Inflammatory macrophage treated with lipopolysaccharide for 4 hours (primary cell): ENCODE results near the gene SBNO2.
"Not testable (repeated sequence)": the region's sequence is repeated elsewhere in the genome, so short reads cannot be mapped to it uniquely, and the experiment has no call there.

Source experiments
- DNase-seq: peaks from one replicate; pipeline ENCODE4 v3.0.0-alpha.2; 2020

The SBNO2 gene

DNA sequence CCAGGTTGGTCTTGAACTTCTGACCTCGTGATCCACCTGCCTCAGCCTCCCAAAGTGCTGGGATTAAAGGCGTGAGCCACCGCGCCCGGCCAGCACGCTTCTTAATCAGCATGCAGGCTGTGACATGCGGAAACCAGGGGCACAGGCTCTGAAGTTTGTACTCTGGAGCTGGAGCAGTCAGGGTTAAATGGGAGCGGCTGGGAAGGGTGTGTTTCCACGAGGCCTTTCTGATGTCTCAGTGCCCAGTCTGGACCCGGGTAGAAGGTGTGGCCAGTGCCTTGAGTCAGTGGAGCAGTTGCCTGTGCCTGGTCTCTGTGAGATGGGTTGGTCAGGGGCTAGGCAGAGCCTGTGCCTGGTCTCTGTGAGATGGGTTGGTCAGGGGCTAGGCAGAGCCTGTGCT, 34.8 kb upstream of the SBNO2 start:
- DNase-seq, result not testable (repeated sequence)

DNA sequence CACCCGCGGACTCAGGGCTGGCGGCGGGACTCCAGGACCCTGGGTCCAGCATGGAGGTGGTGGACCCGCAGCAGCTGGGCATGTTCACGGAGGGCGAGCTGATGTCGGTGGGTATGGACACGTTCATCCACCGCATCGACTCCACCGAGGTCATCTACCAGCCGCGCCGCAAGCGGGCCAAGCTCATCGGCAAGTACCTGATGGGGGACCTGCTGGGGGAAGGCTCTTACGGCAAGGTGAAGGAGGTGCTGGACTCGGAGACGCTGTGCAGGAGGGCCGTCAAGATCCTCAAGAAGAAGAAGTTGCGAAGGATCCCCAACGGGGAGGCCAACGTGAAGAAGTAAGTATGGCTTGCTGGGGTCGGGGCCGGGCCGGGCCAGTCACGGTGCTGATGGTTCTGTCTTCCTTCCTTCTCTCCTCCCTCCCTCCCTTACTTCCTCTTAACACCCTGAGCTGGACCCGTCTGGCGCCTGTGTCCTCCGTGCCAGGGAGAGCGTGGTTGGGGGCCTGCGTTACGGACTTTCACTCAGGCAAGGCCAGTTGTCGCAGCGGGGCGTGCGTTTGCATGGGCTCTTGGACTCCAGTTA, 32.9 kb upstream of the SBNO2 start:
- peak; percentile 31 for DNase-seq

DNA sequence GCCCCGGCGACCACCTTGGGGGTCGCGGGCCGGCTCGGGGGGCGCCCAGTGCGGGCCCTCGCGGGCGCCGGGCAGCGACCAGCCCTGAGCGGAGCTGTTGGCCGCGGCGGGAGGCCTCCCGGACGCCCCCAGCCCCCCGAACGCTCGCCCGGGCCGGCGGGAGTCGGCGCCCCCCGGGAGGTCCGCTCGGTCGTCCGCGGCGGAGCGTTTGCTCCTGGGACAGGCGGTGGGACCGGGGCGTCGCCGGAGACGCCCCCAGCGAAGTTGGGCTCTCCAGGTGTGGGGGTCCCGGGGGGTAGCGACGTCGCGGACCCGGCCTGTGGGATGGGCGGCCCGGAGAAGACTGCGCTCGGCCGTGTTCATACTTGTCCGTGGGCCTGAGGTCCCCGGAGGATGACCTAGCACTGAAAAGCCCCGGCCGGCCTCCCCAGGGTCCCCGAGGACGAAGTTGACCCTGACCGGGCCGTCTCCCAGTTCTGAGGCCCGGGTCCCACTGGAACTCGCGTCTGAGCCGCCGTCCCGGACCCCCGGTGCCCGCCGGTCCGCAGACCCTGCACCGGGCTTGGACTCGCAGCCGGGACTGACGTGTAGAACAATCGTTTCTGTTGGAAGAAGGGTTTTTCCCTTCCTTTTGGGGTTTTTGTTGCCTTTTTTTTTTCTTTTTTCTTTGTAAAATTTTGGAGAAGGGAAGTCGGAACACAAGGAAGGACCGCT, 32.2 kb upstream of the SBNO2 start:
- peak; percentile 37 for DNase-seq

DNA sequence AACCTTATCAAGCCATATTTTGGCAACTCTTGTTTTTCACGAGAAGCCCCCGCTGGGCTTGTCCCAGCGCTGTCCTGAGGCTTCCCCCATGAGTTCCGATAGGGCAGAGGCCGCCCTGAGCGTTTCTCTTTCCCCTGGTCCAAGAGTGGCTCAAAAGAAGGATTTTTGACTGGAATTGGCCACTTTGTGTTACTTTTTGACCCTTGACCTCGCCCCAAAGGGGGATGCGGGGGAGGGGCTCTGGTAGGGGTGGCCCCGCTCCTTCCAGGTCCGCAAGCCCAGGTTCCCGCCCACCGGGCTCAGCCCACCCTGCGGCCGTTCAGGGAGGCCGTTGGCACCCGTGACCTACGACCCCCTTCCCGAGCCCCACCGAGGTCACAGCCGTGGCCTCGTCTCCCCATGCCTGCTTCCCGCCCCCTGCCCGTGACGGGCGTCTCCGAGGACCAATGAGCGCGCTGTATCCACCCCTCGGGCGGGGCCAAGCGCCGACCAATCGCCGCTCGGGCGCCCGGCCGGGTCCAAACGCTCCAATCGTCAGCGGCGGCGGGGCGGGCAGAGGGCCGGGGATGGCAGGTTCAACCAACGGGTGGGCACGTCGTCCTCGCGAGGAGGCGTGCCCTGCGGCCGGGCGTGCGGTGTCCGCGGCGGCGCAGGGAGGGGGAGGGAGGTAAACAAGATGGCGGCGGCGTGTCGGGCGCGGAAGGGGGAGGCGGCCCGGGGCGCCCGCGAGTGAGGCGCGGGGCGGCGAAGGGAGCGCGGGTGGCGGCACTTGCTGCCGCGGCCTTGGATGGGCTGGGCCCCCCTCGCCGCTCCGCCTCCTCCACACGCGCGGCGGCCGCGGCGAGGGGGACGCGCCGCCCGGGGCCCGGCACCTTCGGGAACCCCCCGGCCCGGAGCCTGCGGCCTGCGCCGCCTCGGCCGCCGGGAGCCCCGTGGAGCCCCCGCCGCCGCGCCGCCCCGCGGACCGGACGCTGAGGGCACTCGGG, 31.3 kb upstream of the SBNO2 start, which contains the start of gene STK11:
Gene STK11, plus strand, starts transcription at position 665 of the 986 bp plus-strand sequence. CDS start 1,136 bp downstream, outside the sequence.
- peak; percentile 99 for DNase-seq

DNA sequence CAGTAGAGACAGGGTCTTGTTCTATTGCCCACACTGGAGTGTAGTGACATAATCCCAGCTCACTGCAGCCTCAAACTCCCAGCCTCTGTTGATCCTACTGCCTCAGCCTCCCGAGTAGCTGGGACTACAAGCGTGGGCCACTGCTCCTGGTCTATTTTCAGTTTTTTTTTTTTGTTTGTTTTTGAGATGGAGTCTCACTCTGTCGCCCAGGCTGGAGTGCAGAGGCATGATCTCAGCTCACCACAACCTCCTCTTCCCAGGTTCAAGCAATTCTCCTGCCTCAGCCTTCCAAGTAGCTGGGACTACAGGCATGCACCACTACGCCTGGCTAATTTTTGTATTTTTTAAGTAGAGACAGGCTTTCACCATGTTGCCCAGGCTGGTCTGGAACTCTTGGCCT, 26.5 kb upstream of the SBNO2 start:
- not testable (repeated sequence) for DNase-seq

DNA sequence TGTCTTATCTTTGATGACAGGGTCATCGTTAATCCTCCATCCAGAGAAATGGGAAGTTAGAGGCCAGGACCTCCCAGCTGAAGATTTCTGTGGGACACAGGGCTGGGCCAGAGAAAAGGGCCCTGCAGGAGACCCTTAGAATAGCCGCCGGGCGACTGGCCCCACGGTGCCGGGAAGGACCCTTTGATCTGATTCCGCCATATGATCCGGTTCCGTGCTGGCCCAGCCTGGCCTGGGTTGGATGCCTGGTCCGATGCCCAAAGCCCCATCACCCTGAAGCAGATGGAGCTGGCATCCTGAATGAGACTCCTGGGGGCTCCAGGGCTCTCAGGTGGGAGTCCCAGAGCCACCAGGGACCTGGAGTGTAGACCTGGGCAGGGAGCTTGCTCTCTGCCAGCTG, 25.5 kb upstream of the SBNO2 start:
- no peak for DNase-seq

DNA sequence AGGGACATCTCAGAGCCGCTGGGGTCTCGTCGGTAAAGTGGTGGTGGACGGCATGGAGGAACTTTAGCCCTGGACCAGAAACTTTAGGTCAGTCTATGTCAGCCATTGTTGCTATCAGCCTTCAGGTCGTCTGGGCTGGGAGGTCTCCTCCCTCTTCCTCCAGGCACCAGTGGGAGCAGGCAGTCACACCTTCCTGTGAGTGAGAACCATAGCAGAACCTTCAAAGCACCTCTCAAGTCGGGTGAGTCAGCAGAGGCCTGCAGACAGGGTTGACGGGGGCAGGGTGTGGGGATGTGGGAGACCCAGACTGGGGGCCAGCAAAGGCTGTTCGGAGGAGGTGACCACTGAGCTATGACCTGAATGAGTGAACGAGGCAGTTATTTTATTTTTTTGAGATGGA, 15.4 kb upstream of the SBNO2 start:
- no peak for DNase-seq

DNA sequence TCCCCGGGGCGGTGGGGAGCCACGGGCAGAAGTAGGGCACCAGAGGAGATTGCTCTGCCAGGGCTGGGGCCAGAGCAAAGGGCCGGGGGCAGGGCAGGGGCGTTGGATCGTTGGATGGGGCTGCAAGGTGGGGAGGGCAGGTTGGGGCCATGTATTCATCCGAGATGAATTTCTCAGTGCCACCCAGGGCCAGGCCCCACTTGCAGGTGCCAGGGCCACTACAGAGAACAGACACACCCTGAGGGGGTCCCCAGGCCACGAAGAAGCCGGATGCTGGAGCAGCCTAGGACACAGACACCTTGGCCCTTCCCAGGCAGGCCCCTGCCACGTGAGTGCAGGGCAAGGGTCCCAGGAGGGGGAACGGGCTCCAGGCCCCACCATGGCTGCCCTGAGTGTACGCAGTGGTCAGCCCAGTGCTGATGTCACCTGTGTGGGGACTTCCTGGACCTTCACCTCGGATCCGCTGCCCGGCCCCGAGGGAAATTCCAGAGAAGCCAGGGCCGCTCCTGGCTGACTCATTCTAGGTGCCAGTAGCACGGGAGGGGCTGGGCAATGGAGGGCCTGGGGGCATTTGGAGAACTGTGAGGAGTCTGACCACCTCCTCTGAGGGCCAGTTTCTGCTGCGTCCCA, 9.6 kb upstream of the SBNO2 start:
- no peak for DNase-seq

DNA sequence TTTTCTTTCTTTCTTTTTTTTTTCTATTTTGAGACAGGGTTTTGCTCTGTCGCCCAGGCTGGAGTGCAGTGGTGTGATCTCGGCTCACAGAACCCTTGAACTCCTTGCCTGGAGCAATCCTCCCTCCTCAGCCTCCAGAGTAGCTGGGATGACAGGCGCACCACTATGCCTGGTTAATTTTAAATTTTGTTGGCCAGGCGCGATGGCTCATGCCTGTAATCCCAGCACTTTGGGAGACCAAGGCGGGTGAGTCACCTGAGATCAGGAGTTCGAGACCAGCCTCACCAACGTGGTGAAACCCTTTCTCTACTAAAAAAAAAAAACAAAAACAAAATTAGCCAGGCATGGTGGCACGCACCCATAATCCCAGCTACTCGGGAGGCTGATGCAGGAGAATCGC, 8.7 kb upstream of the SBNO2 start:
- DNase-seq, result no peak

DNA sequence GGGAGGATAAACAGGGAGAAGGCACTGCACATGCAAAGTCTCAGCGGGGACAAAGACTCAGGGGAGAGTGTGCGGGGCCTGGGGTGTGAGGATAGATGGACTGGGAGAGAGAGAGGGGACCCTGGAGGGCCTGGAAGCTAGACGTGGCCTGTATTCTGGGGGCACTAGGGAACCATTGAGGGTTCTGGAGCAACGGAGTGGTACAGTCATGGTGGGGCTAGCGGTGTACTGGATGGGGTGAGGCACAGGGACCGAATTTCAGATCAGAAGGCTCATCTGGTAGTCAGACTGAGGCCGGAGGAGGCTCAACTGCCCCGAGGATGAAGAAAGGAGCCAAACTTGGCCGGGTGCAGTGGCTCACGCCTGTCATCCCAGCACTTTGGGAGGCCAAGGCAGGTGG, 8.0 kb upstream of the SBNO2 start:
- DNase-seq, result no peak

DNA sequence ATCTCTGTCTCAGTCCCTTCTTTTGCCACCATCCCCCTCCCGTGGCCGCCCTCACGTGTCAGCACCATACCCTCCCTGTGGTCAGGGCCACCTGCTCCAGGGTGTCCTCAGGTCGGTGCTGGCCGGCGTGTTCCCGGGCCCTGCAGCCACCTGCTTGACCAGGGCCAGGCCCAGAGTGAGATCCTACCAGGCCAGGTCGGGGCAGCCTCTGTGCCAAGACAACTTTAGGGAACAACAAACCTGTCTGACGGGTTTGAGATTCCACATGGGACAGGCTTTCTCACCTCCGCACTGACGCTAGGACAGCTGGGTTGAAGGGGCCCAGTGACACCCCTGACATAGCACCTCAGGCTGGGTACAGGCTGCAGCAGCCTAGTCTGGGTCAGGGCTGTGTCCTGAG, 7.5 kb upstream of the SBNO2 start:
- no peak for DNase-seq

DNA sequence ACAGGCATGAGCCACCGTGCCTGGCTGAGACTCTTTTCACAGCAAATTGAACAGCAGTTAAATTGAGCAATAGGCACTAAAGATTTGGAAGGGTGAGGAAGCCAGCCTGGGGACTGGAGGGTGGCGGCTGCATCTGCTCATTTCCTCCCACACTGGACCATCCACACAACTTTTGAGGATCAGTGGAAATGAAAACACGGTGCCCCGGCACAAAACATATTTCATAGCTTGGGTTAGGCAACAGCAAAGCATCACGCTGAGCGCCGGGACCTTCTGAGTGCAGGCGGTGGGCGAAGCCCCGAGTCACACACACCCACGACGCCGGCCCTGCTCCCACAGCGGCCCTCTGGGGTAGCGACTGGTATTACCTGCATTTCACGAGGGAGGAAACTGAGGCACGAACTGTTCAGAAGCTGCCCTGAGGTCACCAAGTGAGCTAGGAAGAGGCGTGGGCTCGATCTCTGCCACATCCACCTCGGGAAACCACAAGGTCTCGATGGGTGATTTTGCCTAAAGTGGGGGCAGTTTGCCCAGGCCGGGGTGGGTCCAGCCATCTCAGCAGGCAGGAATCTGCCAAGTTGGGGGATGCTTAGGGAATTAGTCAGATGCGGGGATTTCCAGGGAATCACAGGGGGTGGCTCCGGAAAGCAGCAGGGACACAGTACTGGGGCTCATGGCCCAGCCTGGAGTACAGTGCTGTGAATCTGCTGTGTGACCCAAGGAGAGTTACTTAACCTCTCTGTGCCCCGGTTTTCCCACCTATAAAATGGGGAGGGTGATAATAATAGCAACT, 3.5 kb upstream of the SBNO2 start:
- DNase-seq, result peak; percentile 91

DNA sequence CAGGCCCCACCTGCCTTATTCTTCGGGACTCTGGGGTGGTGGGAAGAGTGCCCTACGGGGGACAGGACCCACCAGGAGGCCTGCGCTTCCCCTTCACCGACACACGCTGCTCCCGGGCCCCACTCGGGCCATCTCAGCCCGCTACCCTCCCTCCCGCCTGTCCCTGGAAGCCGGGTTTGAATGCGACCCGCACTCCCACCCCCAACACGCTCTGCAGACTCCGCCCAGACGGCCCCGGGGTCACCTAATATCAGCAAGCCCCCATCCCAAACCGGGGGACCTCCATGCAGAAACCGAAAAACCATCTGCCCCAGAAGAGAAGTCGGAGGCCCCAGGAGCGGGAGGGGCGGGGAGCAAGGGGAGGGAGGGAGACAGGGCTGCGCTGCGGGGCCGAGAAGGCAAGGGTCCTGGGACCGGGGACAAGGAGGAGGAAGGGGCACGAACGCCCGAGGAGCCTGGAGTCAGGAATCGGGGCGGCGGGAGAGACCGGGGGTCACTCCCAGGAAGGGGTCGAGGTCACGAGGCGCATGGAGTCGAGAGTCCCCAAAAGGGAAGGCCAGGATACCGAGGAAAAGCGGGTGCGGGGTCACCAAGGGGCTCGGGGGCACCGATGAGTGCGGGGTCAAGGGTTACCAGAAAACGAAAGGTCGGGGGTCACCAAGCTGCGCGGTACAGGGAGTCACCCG, 766 bp downstream of the SBNO2 start:
- no peak for DNase-seq

DNA sequence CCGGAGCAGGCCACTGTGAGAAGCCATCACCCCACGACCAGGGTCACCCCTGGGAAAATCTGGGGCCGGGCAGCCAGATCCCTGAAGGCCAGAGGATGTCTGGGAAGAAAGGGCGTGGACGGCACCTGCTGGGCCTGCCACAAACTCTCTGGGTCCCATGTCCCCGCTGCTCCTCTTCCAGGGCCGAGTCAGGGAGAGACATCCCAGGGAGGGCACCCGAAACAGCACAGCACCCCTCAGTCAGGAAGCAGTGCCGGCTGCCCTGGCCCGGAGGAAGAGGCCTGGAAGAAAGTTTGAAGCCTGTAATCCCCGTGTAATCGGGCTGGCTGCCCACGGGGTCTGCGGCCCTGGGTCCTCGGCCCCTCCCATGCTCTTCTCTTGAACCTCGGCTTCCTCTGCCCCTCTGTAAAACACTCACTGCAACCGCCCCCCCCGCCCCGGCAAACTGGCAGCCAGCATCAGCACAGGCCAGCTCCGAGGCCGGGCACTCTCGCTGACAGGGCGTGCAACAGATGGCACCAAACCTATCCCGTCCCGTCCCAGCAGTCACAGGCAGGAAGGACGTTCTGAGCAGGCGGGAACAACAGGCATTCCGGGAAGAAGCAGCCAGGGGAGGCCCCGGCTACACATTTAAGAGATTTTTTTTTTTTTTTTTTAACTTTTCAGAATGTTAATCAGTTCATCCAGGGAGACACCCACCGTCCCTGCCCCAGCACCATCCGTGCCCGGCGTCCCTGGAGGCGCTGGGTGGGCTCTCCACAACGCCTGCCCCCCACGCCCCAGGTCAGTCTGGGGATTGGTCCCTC, 1.5 kb downstream of the SBNO2 start:
- peak; percentile 24 for DNase-seq

DNA sequence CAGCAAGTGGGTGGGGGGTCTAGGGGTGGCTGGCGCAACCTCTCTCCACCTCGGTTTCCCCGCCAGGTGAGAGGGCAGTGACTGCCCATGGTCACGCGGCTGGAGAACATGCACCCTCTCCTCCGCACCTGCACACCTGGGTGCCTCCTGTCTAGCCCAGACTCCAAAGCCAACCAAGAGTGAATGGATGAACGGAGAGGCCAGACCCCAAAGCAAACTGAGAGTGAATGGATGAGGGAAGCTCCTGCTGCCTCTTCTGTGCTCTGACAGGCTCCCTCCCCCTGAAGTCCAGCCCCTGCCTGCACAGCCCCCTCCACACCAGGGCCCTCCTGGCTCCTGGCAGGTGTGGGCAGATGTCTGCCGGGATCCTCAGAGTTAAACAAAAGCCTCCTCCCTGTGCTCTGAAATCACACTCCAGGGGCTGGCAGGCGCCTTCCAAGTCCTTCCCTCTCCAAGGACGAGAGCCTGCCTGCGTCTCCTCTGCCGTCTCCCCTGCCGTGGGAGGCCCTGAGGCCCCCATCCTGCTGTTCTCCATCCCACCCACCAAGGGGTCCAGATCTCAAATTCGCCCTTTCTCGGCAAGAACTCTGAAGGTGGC, 2.2 kb downstream of the SBNO2 start:
- no peak for DNase-seq

DNA sequence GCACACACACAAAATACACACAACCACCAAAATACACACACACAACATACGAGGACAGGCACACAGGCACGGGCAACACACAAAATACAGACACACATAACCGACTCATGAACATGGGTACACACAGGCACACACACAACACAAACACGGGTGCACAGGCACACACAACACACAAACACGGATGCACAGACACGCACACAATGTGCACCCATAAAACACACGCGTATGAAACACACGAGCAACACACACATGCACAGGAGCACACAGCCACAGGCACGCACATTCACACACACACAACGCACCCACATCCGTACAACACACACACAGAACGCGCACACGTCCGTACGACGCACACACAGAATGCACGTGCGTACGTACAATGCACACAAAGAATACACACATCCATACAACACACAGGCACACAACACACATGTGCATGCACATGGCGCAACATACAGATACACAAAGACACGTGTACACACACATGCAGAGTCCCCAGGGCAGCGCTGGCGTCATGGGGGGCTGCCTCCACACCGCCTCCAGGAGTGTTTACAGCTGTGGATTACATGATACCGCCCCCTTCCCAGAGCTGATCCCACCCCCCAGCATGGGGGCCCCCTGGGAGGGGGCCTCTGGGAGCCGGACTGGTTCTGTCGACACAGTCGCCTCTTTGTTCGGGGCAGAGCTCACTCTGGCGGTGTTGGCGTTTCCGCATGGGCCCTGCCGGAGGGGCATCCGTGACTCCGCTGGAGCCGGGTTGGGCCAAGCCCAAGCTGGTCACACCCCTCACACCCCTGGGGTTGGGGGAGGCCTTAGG, 2.9 kb downstream of the SBNO2 start:
- no peak for DNase-seq

DNA sequence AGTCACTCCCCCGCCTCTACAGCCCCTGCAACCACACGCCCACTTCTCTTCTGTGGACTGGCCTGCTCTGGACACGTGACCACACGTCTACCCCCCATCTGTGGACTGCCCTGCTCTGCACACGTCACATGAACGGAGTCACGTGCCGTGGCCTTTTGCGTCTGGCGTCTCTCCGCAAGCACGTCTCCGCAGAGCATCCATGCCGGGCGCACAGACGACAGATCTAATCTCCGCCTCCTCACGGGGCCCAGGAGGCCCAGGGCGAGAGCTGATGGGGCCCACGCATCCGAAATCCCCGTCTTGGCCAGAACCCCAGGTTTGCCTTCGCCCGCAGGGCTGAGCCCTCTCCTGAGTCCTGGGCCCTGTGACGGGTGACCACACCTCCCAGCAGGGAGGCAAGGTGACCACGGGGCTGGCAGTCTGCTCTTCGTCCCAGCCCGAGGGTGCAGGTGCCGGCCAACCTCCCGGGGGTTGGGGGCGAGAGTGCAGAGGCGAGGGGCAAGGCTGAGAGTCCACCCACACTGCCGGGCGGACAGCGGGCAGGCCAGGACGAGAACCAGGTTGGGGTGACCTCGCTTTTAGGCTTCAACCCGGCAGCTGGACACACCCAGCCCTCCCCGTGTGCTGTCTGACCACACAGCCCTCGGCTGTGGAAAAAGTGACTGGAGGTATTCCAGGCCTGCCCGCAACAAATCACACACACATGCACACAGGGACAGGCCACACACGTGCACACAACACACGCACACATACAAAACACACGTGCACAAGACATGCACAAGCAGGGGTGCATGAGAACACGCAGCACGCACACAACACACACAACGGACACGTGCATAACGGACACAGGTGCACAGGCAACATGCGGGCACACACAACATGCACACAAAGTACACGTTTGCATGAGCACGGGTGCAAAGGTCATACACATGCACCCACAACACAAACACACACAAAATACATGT, 3.9 kb downstream of the SBNO2 start:
- DNase-seq, result no peak

DNA sequence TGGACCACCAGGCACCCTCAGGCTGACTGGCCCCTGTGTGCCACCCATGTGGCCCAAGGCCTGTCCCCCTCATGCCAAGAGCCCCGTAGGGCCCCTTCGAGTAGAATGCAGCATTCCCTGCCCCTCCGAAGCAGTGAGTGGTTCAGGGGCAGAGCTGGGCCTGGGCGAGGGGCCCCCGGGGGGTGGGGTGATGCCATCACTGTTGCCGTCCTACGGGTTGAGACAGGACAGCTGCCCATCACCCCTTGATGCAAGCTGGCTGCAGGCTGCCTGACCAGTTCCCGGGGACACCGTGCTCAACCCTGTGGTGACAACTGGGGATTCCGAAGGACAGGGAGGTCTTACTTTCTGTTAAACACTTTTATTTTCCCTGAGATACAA, 4.7 kb downstream of the SBNO2 start:
- DNase-seq, result no peak
